Activated T-cell treated with anti-CD3 and anti-CD28 coated beads, Interleukin-2, amount 50 U/mL, for 72 hours (primary cell): ENCODE results near the gene OSCP1. TPM values are rescaled to one million over a fixed set of nuclear protein-coding genes. Genes with fewer than 3 reads are reported as not detected.

Source experiments
- ATAC-seq, 2 donors: fragments of 150-1000 bp; cut with Tn5 transposase; replicated peaks in 1 of 2; 2 replicates each; pipeline ENCODE4 v1.10.0; 2021; ENCODE audit warnings: moderate library complexity in 2 of 2, mild to moderate bottlenecking in 1 of 2
- DNase-seq, 2 donors: peaks; one replicate each; pipeline ENCODE4 v3.0.0; 2021 to 2022; ENCODE audit warnings: mixed read lengths in 1 of 2
- H3K27ac Mint-ChIP-seq: one replicate; pipeline ENCODE4 v1.8.0; 2022; ENCODE audit warnings: mild to moderate bottlenecking, moderate library complexity, mixed read lengths
- H3K27me3 Mint-ChIP-seq: one replicate; pipeline ENCODE4 v1.8.0; 2022; ENCODE audit warnings: low read depth, mixed read lengths
- H3K36me3 Mint-ChIP-seq, 2 donors: one replicate each; pipeline ENCODE4 v1.8.0; 2022; ENCODE audit warnings: mixed read lengths in 2 of 2, mild to moderate bottlenecking in 1 of 2; ENCODE audit not compliant: insufficient read depth in 2 of 2
- H3K4me1 Mint-ChIP-seq: one replicate; pipeline ENCODE4 v1.8.0; 2022; ENCODE audit warnings: low read depth, mixed read lengths
- H3K4me3 Mint-ChIP-seq, 2 donors: one replicate each; pipeline ENCODE4 v1.8.0; 2022; ENCODE audit warnings: mild to moderate bottlenecking in 2 of 2, mixed read lengths in 2 of 2, moderate library complexity in 2 of 2
- H3K9me3 Mint-ChIP-seq, 2 donors: one replicate each; pipeline ENCODE4 v1.8.0; 2022; ENCODE audit warnings: mixed read lengths in 2 of 2
- total RNA-seq, 2 donors: library from RNA; stranded (reverse); gene quantifications; one replicate each; pipeline ENCODE4 v1.2.3, GENCODE V29; 2022

Gene OSCP1
- total RNA-seq, 2 donors from 2014 or later = 1.4 to 2.1 TPM

DNA sequence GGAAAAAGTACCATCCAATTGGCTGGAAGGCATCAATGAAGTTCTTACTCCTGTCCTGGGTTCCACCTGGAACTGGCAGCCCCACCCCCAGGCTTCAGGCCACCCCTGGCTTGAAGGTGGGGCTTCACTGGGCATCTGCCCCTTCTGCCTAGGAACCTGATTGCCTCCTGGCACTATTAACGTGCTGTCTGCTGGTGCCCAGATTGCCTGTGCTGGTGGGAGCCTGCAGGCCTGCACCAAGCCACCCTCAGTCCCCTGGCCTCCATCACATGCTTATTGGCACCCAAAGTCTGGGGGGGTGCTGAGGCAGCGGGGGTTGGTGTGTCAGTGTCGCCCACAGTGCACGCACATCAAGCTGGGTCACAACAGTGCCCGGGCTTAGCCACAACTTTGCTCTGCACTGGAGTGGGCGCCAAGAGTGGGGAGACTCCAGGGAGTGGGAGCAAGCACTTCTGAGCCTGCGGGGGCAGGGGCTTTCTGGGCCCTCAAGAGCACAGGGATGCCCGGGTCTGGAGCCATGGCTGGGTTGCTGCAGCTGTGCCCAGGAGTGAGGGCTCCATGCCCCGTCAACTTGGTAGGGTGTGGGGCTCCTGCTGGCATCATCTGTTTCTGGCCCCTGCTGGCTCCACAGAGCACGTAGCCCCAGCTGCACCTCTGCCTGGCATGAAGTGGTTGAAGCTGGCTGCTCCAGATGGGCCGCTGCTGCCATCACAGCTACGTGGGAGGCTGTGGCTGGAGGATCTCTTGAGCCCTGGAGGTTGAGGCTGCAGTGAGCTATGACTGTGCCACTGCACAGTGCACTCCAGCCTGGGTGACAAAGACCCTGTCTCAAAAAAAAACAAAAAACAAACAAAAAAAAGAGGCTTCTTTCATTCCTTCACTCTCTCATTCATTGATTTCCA, 48.4 kb downstream of the OSCP1 start:
- Mint-ChIP-seq H3K27me3 (no peaks in the 10 kb centered on the region), H3K36me3 (peaks cover 0 to 5% of the 10 kb centered on the region in 2 donors), H3K4me3 (peak overlapping the region; percentile 87 to 88), H3K4me1 (peaks cover 41% of the 10 kb centered on the region), H3K9me3 (no peaks in the 10 kb centered on the region), H3K27ac (no peak overlapping the region)
- ATAC-seq (no peak), DNase-seq (no peak)

- H3K27me3 Mint-ChIP-seq = no peaks in the 10 kb centered on the region
- H3K36me3 Mint-ChIP-seq = peaks cover 0 to 8% of the 10 kb centered on the region in 2 donors
- H3K27ac Mint-ChIP-seq = peak overlapping the region; percentile 32
- no peaks in the 10 kb centered on the region for H3K9me3 Mint-ChIP-seq
- H3K4me1 Mint-ChIP-seq = peaks cover 49% of the 10 kb centered on the region
- DNase-seq = peak; percentile 70 to 82
- ATAC-seq = peak; percentile 63 to 78
- H3K4me3 Mint-ChIP-seq = peak overlapping the region; percentile 87 to 88
Measured at GRCh38 chr1:36400825-36401601, 49.2 kb downstream of the OSCP1 start.

DNA sequence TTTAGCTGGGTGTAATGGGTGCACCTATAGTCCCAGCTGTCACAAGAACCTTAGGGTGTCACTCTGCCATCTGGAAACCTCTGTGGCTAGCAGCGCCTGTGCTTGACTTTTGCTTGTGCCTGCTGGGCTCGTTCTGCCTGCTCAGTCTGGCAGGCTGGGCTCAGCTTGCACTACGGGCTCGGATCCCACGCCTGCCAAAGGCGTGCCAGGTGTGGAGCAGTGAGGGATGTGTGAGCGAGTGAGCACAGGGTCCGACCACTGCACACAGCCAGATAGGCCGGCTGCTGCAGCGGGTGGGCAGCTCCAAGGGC, 49.8 kb downstream of the OSCP1 start:
- no peak for ATAC-seq
- Mint-ChIP-seq H3K27ac (no peak overlapping the region), H3K27me3 (no peaks in the 10 kb centered on the region), H3K36me3 (peaks cover 0 to 8% of the 10 kb centered on the region in 2 donors), H3K4me1 (peaks cover 55% of the 10 kb centered on the region), H3K4me3 (peak overlapping the region; percentile 87 to 88), H3K9me3 (no peaks in the 10 kb centered on the region)
- no peak for DNase-seq

GRCh38 chr1:36398370-36398977, 51.8 kb downstream of the OSCP1 start:
- peak overlapping the region; percentile 96 for H3K27ac Mint-ChIP-seq

DNA sequence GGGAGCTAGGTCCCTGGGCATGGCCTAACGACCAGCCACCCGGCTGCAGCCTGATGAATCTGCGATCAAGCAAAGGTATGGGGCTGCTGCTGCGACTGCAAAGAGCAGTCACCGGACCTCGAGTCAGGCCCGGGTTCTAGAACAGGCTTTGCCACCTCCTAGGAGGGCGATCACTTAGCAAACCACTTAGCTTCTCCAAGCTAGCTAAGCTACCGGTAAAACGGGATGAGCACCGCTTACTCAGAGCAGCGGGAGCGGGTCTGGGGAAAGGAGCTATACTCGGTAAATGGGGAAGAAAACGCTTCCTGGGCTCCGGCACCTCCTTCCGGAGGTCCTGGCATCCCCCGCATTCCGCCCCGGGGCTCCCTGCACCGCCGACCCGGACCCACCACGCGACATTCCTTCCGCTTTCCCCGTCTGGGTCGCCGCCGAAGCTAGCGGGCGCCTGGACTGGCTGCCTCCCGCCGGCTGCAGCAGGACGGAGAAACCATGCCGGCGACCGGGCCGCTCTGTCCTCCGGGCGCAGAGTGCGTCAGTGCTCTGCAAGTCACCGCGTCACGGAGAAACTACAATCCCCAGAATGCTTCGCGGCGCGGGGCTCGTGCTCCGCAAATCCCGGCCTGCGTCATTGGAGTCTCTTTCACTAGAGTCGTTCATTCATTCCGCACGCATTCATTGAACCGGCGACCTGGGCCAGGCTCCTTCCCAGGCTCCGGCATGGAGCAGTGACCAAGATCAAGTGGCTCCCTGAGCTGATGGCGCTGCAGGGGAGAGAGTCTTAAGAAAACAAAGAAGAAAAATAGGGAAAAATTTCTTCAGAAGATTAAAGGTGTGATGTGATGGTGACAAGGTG, 52.6 kb downstream of the OSCP1 start, which contains the start of gene LSM10:
Gene LSM10 (minus strand): TSS at position 531 of the 853 bp plus-strand sequence. CDS start 3,779 bp downstream, outside the sequence.
- H3K9me3 Mint-ChIP-seq = no peaks in the 10 kb centered on the region
- peak within 1 kb of the TSS; percentile 90 to 96 for H3K4me3 Mint-ChIP-seq
- H3K27me3 Mint-ChIP-seq = no peaks in the 10 kb centered on the region
- DNase-seq = peak; percentile 92
- H3K36me3 Mint-ChIP-seq = peaks cover 0 to 12% of the 10 kb centered on the region in 2 donors
- peak within 1 kb of the TSS; percentile 96 for H3K27ac Mint-ChIP-seq
- ATAC-seq = peak; percentile 83 to 88
- peaks cover 67% of the 10 kb centered on the region for H3K4me1 Mint-ChIP-seq

More at GRCh38 chr1:36398370-36398977, 51.8 kb downstream of the OSCP1 start:
- no peak for ATAC-seq
- Mint-ChIP-seq H3K9me3 (no peaks in the 10 kb centered on the region), H3K4me3 (peak overlapping the region; percentile 90 to 96), H3K4me1 (peaks cover 68% of the 10 kb centered on the region), H3K36me3 (peaks cover 0 to 10% of the 10 kb centered on the region in 2 donors), H3K27me3 (no peaks in the 10 kb centered on the region)
- no peak for DNase-seq

GRCh38 chr1:36397083-36397377, 53.2 kb downstream of the OSCP1 start:
- Mint-ChIP-seq H3K27ac (peak overlapping the region; percentile 91), H3K4me1 (peaks cover 61% of the 10 kb centered on the region), H3K36me3 (peaks cover 0 to 14% of the 10 kb centered on the region in 2 donors), H3K4me3 (peak overlapping the region; percentile 90 to 96), H3K27me3 (no peaks in the 10 kb centered on the region), H3K9me3 (no peaks in the 10 kb centered on the region)
- DNase-seq (peak in 1 of 2 donors; percentile 41), ATAC-seq (peak; percentile 19 to 47)

GRCh38 chr1:36396359-36396758, 53.9 kb downstream of the OSCP1 start:
- H3K27me3 Mint-ChIP-seq = no peaks in the 10 kb centered on the region
- peak overlapping the region; percentile 90 to 96 for H3K4me3 Mint-ChIP-seq
- peak overlapping the region; percentile 18 for H3K27ac Mint-ChIP-seq
- ATAC-seq (peak; percentile 26 to 43), DNase-seq (peak; percentile 44 to 62)
- peaks cover 57% of the 10 kb centered on the region for H3K4me1 Mint-ChIP-seq
- no peaks in the 10 kb centered on the region for H3K9me3 Mint-ChIP-seq
- peaks cover 0 to 19% of the 10 kb centered on the region in 2 donors for H3K36me3 Mint-ChIP-seq

GRCh38 chr1:36393686-36394085, 56.6 kb downstream of the OSCP1 start:
- H3K9me3 Mint-ChIP-seq = no peaks in the 10 kb centered on the region
- no peak overlapping the region for H3K27ac Mint-ChIP-seq
- peaks cover 54% of the 10 kb centered on the region for H3K4me1 Mint-ChIP-seq
- no peaks in the 10 kb centered on the region for H3K27me3 Mint-ChIP-seq
- H3K4me3 Mint-ChIP-seq = no peak overlapping the region
- DNase-seq (no peak), ATAC-seq (no peak)
- peaks cover 4 to 24% of the 10 kb centered on the region in 2 donors for H3K36me3 Mint-ChIP-seq

- Mint-ChIP-seq H3K4me3 (no peak overlapping the region), H3K9me3 (no peaks in the 10 kb centered on the region), H3K36me3 (peaks cover 4 to 24% of the 10 kb centered on the region in 2 donors), H3K27ac (no peak overlapping the region), H3K27me3 (no peaks in the 10 kb centered on the region), H3K4me1 (peaks cover 56% of the 10 kb centered on the region)
- DNase-seq (no peak), ATAC-seq (no peak)
Measured at GRCh38 chr1:36392836-36393235, 57.4 kb downstream of the OSCP1 start.

DNA sequence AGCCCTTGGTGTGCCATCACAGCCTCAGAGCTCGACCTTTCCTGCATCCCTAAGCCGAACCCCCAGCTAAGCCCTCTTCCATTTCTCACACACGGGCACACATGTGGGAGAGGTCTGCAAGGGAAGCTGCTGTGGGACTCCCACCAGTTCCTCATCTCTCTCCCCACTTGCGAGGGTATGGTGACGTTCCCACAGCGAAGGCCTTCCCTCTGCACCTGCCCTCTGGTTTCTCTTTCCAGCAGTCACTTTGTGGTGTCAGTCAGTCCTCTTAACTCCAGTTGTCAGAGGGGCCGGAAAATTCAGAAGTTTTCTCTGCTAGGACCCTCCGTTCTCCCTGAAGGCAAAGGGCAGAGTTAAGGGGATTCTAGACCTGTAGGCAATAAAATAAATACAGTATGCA, 59.0 kb downstream of the OSCP1 start:
- Mint-ChIP-seq H3K4me3 (no peak overlapping the region), H3K4me1 (peaks cover 56% of the 10 kb centered on the region), H3K9me3 (no peaks in the 10 kb centered on the region), H3K27ac (peak overlapping the region; percentile 86), H3K27me3 (no peaks in the 10 kb centered on the region), H3K36me3 (peaks cover 4 to 24% of the 10 kb centered on the region in 2 donors)
- no peak for ATAC-seq
- no peak for DNase-seq

GRCh38 chr1:36390411-36390810, 59.8 kb downstream of the OSCP1 start:
- peaks cover 48% of the 10 kb centered on the region for H3K4me1 Mint-ChIP-seq
- DNase-seq = no peak
- no peaks in the 10 kb centered on the region for H3K27me3 Mint-ChIP-seq
- H3K9me3 Mint-ChIP-seq = no peaks in the 10 kb centered on the region
- H3K36me3 Mint-ChIP-seq = peaks cover 4 to 22% of the 10 kb centered on the region in 2 donors
- H3K4me3 Mint-ChIP-seq = no peak overlapping the region
- H3K27ac Mint-ChIP-seq = peak overlapping the region; percentile 69
- no peak for ATAC-seq

DNA sequence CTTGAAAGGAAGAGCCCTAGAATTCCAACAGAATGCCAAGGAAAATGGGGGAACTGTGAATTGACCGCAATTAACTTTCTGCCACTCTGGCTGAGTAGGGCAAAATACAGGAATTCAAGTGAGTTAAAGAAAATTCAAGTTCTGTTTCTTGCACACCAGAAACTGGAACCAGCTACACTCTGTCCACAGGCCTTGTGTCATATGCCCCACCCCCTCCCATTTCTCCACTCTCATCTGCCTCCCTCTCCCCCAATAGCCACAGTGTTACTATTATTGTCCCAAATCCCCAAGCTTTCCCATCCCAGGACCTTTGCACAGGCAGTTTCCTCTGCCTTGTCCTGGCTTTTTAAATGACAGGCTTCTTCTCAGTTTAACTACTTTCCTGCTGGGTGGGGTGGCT, 60.3 kb downstream of the OSCP1 start:
- H3K27ac Mint-ChIP-seq = peak overlapping the region; percentile 69
- peaks cover 45% of the 10 kb centered on the region for H3K4me1 Mint-ChIP-seq
- ATAC-seq (no peak), DNase-seq (no peak)
- H3K36me3 Mint-ChIP-seq = peaks cover 4 to 23% of the 10 kb centered on the region in 2 donors
- no peaks in the 10 kb centered on the region for H3K27me3 Mint-ChIP-seq
- H3K9me3 Mint-ChIP-seq = no peaks in the 10 kb centered on the region
- H3K4me3 Mint-ChIP-seq = no peak overlapping the region
